OCI-LY7 (cell line): ENCODE results near the gene NOL9. TPM values are rescaled to one million over a fixed set of nuclear protein-coding genes. Genes with fewer than 3 reads are reported as not detected.

ENCODE experiments used
- BruUV-seq: library from RNA; stranded (reverse); fragments of 400-500 nt; replicated peaks from 2 replicates; lab custom pipeline; 2021; lab: Mats Ljungman, UMichigan
- CTCF ChIA-PET: fragments of 300-600 bp; sonication (Branson Sonifier 250); formaldehyde crosslinking; loops from one replicate; lab custom pipeline; 2022; ENCODE audit warnings: antibody characterized with exemption; ENCODE audit not compliant: unreplicated experiment; lab: Charles Lee
- POLR2A ChIA-PET: fragments of 300-600 bp; sonication (Branson Sonifier 250); formaldehyde crosslinking; loops from one replicate; lab custom pipeline; 2022; ENCODE audit warnings: antibody characterized with exemption; lab: Charles Lee
- DNase-seq: peaks from one replicate; pipeline ENCODE4 v3.0.0-alpha.2; 2015; ENCODE audit warnings: low spot score
- H2AFZ ChIP-seq: fragments of 200-600 bp; sonication (generic), shearing (Covaris generic); 2 replicates; pipeline ENCODE4 v1.6.1; 2014; ENCODE audit warnings: mild to moderate bottlenecking, antibody characterized with exemption, low read length, moderate library complexity
- H3K27ac ChIP-seq: fragments of 200-600 bp; sonication (generic); 2 replicates; pipeline ENCODE4 v1.5.1; 2014; ENCODE audit warnings: mixed run types, low read depth, mild to moderate bottlenecking, moderate library complexity, low read length, inconsistent platforms; ENCODE audit not compliant: poor library complexity, severe bottlenecking
- H3K36me3 ChIP-seq: fragments of 200-600 bp; sonication (generic); 2 replicates; pipeline ENCODE4 v1.6.1; 2014; ENCODE audit warnings: mild to moderate bottlenecking, antibody characterized with exemption, low read length, moderate library complexity, mixed read lengths; ENCODE audit not compliant: insufficient read depth
- H3K4me1 ChIP-seq: fragments of 200-600 bp; sonication (generic); 2 replicates; pipeline ENCODE4 v1.5.1; 2014; ENCODE audit warnings: mild to moderate bottlenecking, low read length; ENCODE audit not compliant: insufficient read depth, poor library complexity, severe bottlenecking
- H3K4me2 ChIP-seq: fragments of 200-600 bp; sonication (generic); 2 replicates; pipeline ENCODE4 v1.6.1; 2014; ENCODE audit warnings: mild to moderate bottlenecking, low read length
- H3K4me3 ChIP-seq: fragments of 200-600 bp; sonication (generic); 2 replicates; pipeline ENCODE4 v1.5.1; 2014; ENCODE audit warnings: mild to moderate bottlenecking, low read depth, low read length; ENCODE audit not compliant: poor library complexity, severe bottlenecking
- H3K79me2 ChIP-seq: fragments of 200-600 bp; sonication (generic); 2 replicates; pipeline ENCODE4 v1.6.1; 2016; ENCODE audit warnings: low read depth, mild to moderate bottlenecking, low read length, moderate library complexity, mixed read lengths; ENCODE audit not compliant: insufficient read depth
- H3K9me2 ChIP-seq: fragments of 200-600 bp; sonication (generic); 2 replicates; pipeline ENCODE4 v1.6.1; 2016; ENCODE audit warnings: mild to moderate bottlenecking, low read length, mixed read lengths; ENCODE audit not compliant: insufficient read depth
- H3K9me3 ChIP-seq: fragments of 200-600 bp; sonication (generic); 2 replicates; pipeline ENCODE4 v1.6.1; 2014; ENCODE audit warnings: mild to moderate bottlenecking, mixed run types, low read length, mixed read lengths
- H4K20me1 ChIP-seq: fragments of 200-600 bp; sonication (generic); 2 replicates; pipeline ENCODE4 v1.6.1; 2014; ENCODE audit warnings: mild to moderate bottlenecking, antibody characterized with exemption, low read length, moderate library complexity, mixed read lengths; ENCODE audit not compliant: insufficient read depth
- CTCF ChIP-seq: fragments of 200-600 bp; sonication (generic); conservative IDR thresholded peaks from 2 replicates; pipeline ENCODE4 v1.5.1; 2014; ENCODE audit warnings: mild to moderate bottlenecking, antibody characterized with exemption, low read length, moderate library complexity, mixed read lengths
- EZH2phosphoT487 ChIP-seq: fragments of 200-600 bp; sonication (generic); IDR thresholded peaks from 2 replicates; pipeline ENCODE4 v1.6.1; 2018; ENCODE audit warnings: low read depth, borderline replicate concordance, mild to moderate bottlenecking, mixed run types, antibody characterized with exemption, low read length, moderate library complexity, mixed read lengths
- intact Hi-C: fragments of 100-400 bp; cut with micrococcal nuclease; formaldehyde crosslinking; loops from one replicate; pipeline ENCODE4 v1.10.0; 2022; ENCODE audit not compliant: unreplicated experiment
- total RNA-seq, 2 experiments: library from RNA; depleted of rRNA in 1 of 2; stranded (reverse); fragments of >200 nt in 1 of 2; shearing (Covaris generic) in 1 of 2; gene quantifications; 2 replicates each; pipeline ENCODE4 v1.2.3, GENCODE V29; 2014 to 2022

The NOL9 gene
- total RNA-seq, 2 experiments from 2014 or later: 39.1 to 58.8 TPM

DNA sequence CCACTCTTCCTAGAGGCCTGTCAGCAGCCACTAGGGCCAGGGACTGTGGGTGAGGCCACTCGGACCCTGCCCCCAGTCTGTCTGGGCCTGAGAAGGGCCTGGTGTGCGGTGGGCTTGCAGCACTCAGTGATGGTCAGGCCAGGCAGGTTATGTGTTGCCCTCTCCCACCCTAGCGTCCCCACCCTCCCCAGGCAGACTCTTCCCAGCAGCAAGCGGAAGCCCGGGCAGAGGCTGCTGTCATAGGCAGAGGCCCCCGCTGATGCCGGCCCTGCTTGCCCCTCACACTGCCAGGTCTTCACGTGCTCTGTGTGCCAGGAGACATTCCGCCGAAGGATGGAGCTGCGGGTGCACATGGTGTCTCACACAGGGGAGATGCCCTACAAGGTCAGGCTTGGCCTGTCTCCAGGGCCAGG lies 32.1 kb upstream of the NOL9 start:
- no peaks in the 10 kb centered on the region for H3K9me2 ChIP-seq
- no peak overlapping the region for H2AFZ ChIP-seq
- H3K9me3 ChIP-seq: no peaks in the 10 kb centered on the region
- H3K79me2 ChIP-seq: peaks cover 5% of the 10 kb centered on the region; the same call in 1 of the 2 replicates
- no peak overlapping the region for H3K4me3 ChIP-seq
- no peak for DNase-seq
- H3K4me2 ChIP-seq: peak overlapping the region; percentile 13; the same call in 1 of the 2 replicates
- no peak overlapping the region for H3K27ac ChIP-seq
- BruUV-seq: no TSS peak
- TF ChIP-seq CTCF: no peak
- TF ChIP-seq EZH2phosphoT487: no peak
- intact Hi-C loops: no loop called here
- CTCF ChIA-PET: no interaction called here
- H4K20me1 ChIP-seq: no peaks in the 10 kb centered on the region
- H3K36me3 ChIP-seq: peaks cover 42% of the 10 kb centered on the region
- peaks cover 23% of the 10 kb centered on the region for H3K4me1 ChIP-seq
- POLR2A ChIA-PET: interaction anchor here (0.6 kb wide), 1 partner anchor 13 kb away, joined by 3 read pairs; no protein-coding TSS in a partner anchor

DNA sequence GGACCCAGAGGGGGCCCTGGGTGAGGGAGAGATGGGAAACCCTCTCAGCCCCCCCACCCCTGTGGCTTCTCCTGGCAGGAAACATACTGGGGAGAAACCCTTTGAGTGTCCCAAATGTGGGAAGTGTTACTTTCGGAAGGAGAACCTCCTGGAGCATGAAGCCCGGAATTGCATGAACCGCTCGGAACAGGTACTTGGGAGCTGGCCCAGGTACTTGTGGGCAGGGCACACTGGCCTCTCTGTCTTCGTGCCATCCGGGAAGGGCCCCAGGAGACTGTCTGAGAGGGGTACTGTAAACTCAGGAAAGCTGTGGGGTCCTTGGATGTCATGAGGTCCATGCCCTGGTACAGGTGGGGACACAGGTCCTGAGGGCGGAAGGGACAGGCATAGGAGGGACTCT lies 31.5 kb upstream of the NOL9 start:
- Histone ChIP-seq H3K9me2 (no peaks in the 10 kb centered on the region), H3K4me3 (no peak overlapping the region), H3K27ac (no peak overlapping the region), H3K4me2 (no peak overlapping the region), H2AFZ (no peak overlapping the region), H4K20me1 (no peaks in the 10 kb centered on the region), H3K79me2 (peaks cover 11% of the 10 kb centered on the region), H3K36me3 (peaks cover 41% of the 10 kb centered on the region), H3K4me1 (peaks cover 29% of the 10 kb centered on the region), H3K9me3 (no peaks in the 10 kb centered on the region)
- no TSS peak for BruUV-seq
- no peak for TF ChIP-seq CTCF
- TF ChIP-seq EZH2phosphoT487: no peak
- CTCF ChIA-PET: no interaction called here
- intact Hi-C loops: no loop called here
- POLR2A ChIA-PET: no interaction called here
- no peak for DNase-seq

DNA sequence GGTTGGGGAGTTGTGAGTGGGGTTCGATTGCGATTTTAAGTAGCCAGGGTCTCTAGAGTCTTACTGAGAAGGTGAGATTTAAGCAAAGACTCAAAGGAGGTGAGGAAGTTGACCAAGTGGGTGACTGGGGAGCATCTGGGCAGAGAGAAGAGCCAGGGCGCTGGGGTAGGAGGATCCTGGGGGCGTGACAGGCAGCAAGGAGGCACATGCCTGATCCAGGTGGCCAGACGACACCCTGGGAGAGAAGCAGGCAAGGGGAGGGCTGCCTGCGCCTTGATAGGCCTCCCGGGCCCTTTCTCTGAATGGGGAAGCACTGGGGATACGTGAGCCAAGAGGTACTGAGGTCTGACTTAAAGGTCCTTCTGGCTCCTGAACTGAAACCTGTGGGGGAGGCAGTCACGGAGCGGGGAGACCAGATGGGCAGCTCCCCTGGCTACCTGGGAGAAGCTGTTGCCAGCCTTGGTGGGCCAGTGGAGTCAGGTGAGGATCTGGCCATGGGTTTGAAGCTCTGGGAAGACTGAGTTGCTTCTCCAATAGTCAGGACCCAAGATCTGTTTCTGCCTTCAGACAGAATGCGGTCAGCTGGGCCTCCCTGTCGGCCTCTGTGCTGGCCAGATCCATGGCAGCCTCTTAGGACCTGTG lies 30.9 kb upstream of the NOL9 start:
- H2AFZ ChIP-seq: no peak overlapping the region
- H3K9me3 ChIP-seq: no peaks in the 10 kb centered on the region
- peaks cover 17% of the 10 kb centered on the region for H3K79me2 ChIP-seq
- no peaks in the 10 kb centered on the region for H4K20me1 ChIP-seq
- no peak for DNase-seq
- H3K27ac ChIP-seq: no peak overlapping the region
- H3K4me2 ChIP-seq: peak overlapping the region; percentile 9; the same call in 1 of the 2 replicates
- POLR2A ChIA-PET: no interaction called here
- BruUV-seq: no TSS peak
- intact Hi-C loops: no loop called here
- no peaks in the 10 kb centered on the region for H3K9me2 ChIP-seq
- H3K36me3 ChIP-seq: peaks cover 34% of the 10 kb centered on the region
- peaks cover 33% of the 10 kb centered on the region for H3K4me1 ChIP-seq
- no peak overlapping the region for H3K4me3 ChIP-seq
- CTCF ChIA-PET: no interaction called here
- no peak for TF ChIP-seq EZH2phosphoT487
- TF ChIP-seq CTCF: no peak
